Pons (tissue), 1 donor: Measurements from ENCODE around the gene SNX12.
"Not testable (repeated sequence)": the region's sequence is repeated elsewhere in the genome, so short reads cannot be mapped to it uniquely, and the experiment has no call there.

Experiments used
- DNase-seq: peaks from one replicate; pipeline ENCODE4 v3.0.0-alpha.2; 2016; ENCODE audit warnings: low spot score

Gene SNX12

GRCh38 chrX:71091263-71091662 lies 23.1 kb upstream of the SNX12 start:
- no peak for DNase-seq

- DNase-seq = no peak
Observed at GRCh38 chrX:71085900-71086299, 17.8 kb upstream of the SNX12 start.

DNA sequence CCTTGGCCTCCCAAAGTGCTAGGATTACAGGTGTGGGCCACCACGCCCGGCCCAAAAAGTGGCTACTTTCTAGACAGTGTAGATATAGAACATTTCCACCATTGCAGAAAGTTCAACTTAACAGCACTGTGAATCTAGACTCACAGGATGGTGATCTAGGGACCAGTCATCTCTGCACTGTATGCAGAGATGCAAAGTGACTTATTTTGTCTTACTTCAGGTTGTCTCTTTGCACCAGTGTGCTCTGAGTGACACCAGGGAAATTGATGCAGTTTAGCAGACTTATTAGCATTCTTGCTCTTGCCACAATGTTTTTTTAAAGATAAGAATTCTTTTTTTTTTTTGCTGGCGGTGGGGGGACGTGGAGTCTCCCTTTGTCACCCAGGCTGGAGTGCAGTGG lies 14.7 kb upstream of the SNX12 start:
- no peak for DNase-seq

- DNase-seq = no peak
Observed at GRCh38 chrX:71082124-71082647, 14.1 kb upstream of the SNX12 start.

- no peak for DNase-seq
Observed at GRCh38 chrX:71081330-71082123, 13.4 kb upstream of the SNX12 start.

- DNase-seq = no peak
Observed at GRCh38 chrX:71070531-71070930, 2.4 kb upstream of the SNX12 start.

DNA sequence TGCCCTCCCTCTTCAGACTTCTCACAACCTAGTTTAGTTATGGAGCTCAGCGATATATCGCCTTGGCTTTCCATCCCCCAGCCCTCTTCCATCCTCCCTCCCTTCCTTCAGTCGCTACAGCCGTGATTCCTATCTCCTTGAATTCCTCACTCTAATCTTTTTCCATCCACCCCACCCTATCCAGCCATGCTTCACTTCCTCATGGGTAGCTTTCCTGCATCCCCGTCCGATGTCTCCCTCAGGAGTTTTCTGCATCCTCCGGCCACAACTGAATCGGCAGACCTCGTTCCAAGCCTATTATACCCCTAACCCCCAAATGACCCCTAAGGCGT lies 456 bp downstream of the SNX12 start:
- no peak for DNase-seq

- DNase-seq = no peak
Observed at GRCh38 chrX:71067089-71067488, 1.0 kb downstream of the SNX12 start.

GRCh38 chrX:71060127-71060526 lies 8.0 kb downstream of the SNX12 start:
- DNase-seq = no peak

- DNase-seq = no peak
Observed at GRCh38 chrX:71057848-71058530, 10.1 kb downstream of the SNX12 start.

DNA sequence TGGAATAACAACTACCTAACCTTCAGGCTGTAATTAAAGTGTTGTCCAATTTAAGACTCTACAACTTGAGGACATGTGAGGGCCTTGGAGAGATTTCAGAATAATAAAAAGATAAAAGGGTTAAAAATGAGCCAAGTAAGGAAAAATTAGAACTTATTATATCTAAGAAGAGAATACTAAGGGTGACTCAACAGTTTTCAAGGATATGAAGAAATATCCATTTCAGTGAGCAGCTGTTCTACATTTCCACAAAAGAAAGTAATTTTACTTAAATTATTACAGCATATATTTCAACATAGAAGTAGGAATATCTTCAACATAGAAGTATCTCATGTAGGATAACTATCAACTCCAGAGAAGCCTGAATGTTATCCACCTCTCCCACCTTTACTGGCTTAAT lies 11.3 kb downstream of the SNX12 start:
- no peak for DNase-seq

DNA sequence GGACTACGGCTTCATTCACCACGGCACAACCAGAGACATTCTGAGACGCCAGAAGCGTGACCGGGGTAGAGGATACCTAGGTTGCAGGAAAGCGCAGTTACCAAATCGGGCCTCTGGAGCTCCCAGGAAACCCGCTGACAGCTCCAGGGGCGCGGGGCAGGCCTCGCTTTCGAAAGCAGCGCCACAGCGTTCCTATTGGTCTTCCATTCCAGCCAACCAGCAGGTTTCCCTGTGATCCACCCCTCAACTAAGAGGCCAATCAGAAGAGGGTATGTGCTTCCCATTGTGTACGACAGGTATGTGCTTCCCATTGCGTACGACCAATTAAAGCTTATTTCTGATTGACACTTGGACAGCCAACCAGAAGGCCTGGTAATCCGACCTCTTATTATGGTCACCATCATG lies 14.9 kb downstream of the SNX12 start:
- DNase-seq = no peak

DNA sequence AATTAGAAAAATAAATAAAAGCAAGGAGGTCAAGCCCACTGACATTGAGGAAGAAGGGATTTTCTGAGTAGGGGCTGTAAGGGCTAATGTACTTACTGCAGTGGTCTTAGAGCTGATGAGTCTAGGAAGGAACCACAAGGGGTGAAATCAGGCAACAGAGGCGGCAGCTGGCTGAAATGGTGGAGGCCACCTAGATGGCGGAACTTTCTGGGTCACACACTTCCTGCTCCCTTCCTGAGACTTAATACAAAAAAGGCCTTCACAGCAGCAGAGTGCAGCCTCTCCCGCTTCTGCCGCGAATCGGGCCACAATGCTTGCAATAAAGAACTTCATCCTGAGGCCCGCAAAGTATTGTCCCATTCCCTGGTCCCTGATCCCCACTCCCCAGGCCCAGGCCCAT lies 15.4 kb downstream of the SNX12 start:
- DNase-seq = no peak

GRCh38 chrX:71047891-71048290 lies 20.2 kb downstream of the SNX12 start:
- not testable (repeated sequence) for DNase-seq

GRCh38 chrX:71017396-71017939 lies 50.7 kb downstream of the SNX12 start:
- no peak for DNase-seq
